Right lung (tissue), 5 donors: Measurements from ENCODE around the gene PDCD6IP. TPM values are rescaled to one million over a fixed set of nuclear protein-coding genes. Genes with fewer than 3 reads are reported as not detected.

ENCODE experiments used
- DNase-seq, 2 donors: peaks; one replicate each; pipeline ENCODE4 v3.0.0-alpha.2; 2013
- polyA plus RNA-seq, 5 donors: library from polyadenylated mRNA; unstranded; fragments of 120-200 nt; gene quantifications; one replicate each; pipeline versions ENCODE4 v1.2.1 to v1.2.3, GENCODE V29; 2013; ENCODE audit warnings: inconsistent platforms in 1 of 5, low replicate concordance in 1 of 5; ENCODE audit not compliant: insufficient read length in 5 of 5, insufficient read depth in 1 of 5

Gene PDCD6IP
- polyA plus RNA-seq, 5 donors = 139 to 253 (median 206) TPM

DNA sequence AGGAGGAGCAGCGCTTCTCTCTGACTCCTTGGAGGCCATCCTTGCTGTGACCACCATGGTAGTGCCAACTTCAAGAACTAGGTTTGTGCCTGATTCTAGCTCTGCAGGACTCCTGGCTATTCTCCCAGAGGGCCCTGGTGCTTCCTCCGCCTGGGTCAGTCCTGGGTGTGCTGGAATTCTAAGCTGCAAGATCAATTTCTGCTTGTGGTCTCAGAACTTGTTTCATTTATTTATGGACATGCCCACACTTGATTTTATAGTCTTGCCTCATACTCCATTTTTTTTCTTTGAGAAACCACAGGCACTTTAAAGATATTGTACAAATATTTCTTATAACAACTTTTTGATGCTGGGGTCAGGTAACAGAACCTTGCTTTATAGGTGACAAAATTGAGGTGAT, 87.6 kb downstream of the PDCD6IP start:
- no peak for DNase-seq

DNA sequence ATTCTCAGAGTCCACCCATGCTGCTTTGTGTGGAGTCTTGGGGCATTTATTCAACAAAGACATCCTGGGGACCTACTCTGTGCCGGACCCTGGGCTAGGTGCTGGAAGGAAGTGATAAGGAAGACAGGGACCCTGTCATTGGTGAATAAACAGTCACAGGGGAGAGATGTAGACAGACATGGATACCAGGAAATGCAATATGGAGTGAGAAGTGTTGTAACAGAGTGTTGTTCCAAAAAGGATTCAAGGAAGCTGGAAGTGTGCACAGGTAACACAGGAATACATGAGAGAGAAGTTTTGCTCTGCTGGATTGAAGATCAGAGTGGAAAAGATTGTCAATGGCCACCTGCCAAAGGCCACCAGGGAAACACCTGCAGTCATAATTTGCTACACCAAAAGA, 89.0 kb downstream of the PDCD6IP start:
- DNase-seq = no peak

DNA sequence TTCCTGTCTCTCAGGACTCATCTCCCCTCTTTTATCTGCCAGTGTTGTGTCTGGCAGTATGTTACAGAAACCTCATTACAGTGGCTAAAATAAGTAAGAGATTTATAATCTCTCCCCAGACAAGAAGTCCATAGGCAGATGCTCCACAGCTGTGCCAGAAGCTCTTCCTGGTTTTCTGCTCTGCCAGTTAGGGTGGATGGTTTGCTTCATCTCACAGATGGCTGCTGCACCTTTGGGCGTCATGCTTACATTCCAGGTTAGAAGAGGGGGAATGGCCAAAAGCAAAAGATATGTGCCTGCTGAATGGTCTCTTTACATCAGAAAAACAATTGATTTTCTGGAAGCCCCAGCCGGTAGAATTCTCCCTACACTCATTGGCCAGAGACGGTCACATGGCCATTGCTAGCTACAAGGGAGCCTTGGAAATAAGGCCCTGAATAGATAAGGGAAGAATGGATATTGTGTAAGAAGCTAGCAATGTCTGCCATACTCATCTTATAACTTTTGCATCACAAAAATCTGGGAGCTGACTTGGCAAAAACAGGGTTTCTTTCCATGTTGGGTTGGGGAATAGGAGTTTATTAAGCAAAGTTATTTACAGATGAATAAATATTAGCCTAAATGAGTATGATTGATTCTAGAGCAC, 91.1 kb downstream of the PDCD6IP start:
- no peak for DNase-seq

DNA sequence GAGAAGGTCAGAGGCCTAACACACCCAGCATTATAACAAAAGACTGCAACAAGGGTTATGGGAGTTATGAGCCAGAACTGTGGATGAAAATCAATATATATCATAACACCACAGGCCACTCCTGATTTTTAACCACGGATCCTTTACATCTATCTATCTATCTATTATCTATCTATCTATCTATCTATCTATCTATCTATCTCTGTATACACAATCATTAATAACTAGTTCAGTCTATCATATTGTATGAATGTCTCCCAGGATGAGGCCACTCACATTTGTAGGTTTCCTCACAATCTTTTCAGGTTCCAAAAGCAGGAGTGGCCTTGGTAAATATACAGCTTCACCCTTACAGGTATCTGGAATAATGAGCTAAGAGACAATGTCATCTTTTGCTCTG, 94.2 kb downstream of the PDCD6IP start:
- DNase-seq = no peak

DNA sequence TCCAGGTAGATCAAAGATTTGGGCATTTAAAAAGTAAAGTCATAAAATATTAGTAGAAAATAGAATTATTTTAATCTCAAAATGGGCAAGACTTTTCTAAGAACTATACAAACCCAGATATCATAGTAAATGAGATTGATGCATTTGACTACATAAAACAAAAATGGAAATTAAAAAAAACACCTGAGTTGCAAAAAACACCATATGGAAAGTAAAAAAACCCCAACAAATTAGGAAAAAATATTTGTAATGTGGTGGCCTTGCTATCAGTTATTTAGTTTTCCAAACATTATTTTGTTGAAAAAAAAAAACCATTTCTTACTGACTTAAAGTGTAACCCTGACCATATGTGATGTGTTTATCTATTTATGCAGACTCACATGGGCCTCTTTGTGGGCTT, 97.2 kb downstream of the PDCD6IP start:
- DNase-seq = no peak

DNA sequence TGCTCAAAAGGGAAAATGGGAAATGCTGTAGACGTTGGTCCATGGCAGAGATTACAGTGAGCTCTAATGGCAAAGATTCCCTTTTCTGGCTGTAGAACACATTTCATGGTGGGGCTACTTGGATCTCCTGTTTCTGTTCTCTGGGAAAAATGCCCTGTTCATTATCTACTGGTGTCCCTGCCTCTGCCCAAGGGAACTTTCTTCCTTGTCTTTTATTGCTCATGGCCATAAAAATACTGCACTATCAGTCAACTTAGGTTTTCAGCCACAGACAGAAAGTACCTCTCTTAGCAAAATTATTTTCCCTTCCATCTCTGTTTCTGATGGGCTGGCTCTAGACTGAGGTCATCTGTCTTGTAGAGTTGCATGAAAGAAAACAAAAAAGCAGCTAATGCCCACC, 98.9 kb downstream of the PDCD6IP start:
- no peak for DNase-seq

DNA sequence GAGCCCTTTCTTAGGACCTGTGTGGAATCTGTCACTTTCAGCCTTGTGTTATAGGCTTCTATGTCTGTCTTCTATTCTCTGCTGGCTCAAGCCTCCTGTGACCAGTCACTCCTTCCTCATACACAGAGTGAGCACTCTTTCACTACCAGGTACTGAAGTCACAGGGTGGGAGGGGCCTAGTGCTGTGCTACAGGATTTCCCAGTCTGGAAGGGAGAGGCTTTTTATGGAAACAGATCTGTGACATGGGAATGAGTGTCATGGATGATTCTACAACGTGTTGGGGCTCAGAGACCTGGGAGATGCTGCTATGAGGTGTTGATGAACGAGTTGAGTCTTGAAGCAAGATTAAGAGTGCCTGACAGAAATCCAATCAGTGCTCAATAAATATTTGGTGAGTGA, 100.5 kb downstream of the PDCD6IP start:
- no peak for DNase-seq

DNA sequence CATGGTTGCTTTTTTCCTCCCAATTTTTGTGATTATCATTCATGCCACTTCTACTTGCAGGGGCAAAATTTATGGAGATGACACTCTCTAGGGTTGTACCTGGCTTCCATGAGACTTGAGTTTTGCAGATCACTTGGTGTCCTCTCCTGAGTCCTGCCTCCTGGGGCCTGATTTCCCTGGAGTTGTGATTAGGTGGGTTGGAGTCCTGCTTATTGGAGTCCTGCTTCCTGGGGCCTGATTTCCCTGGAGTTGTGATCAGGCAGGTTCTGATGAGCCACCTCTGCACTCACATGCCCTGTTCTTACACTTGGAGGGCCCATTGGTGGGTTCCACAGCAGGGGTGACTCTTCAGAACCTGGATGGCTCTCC, 102.0 kb downstream of the PDCD6IP start:
- no peak for DNase-seq

DNA sequence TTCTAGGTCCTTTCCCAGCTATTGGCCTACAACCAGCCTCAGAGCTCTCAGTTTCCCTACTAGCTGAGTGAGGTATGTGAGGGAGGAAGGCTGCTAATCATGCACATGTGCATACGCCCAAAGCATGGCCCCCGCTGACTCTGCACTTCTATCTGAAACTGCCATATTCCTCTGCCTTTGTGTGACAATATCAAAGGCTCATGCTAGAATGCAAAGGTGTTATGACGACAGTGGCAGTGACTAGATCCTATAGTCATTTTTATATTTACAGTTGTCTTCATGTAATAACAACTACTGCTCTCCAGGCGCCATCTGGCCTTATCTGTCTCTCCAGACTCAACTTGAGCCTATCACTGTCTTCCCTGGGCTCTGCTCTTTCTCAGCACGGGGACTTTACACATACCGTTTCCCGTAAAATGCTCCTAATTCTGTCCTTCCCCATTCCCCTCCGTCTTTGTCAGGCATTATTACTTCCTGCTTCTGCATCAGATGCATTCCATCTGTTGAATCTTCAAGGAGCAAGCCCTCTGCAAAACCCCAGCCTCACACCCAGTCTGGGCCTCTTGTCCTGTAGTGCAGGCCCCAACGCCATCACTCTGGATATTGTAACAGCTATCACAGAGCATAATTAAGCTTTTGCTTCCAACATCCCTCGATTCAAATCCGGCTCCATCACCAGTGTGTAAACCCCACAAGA, 102.5 kb downstream of the PDCD6IP start:
- DNase-seq = no peak

DNA sequence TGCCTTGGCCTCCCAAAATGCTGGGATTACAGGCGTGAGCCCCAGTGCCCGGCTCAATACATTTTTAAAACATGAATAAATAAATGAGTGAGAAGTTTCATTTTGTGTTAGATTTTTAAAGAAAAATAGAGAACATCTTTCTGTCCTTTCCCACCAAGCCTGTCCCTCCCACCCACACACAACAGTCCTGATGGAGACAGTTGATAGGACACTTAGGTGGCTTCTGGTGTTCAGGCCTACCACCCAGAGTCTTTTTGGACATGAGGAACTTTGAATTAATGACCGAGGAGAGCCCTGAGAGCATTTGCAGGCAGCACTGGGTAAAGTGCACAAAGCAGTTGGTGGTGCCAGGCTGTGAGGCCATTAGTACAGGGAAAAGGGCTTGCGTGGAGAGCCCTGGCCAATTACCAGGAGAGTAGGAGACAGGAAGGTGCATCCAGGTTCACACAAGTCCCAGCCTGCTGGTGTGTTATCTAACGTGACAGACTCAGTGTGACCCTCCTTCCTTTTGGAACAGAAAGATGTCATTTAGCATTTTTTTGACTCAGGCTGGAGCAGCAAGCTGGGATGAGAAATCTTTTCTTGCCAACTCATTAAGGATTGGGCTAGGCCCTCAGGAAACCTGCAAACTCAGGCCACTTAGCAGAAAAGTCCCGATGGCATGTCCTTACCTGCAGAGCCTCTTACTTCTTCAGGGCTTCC, 103.6 kb downstream of the PDCD6IP start:
- no peak for DNase-seq

DNA sequence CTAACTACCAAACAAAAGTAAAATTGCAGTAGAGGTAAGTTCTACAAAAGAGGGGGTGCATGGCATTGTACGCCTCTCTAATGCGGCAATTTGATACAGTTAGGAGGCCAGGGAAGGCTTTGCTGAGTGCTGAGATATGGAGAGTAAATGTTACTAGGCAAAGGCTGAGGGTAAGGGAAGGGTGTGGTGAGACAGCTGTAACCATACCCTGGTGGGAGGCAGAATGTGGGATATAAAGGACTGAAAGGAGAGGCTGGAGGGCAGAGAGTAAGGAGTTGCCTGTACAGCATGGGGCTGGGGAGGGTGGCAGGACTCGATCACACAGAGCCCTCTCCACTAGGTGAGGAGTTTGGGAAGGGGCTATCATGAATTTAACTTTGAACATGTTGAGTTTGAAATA, 106.3 kb downstream of the PDCD6IP start:
- DNase-seq = no peak

DNA sequence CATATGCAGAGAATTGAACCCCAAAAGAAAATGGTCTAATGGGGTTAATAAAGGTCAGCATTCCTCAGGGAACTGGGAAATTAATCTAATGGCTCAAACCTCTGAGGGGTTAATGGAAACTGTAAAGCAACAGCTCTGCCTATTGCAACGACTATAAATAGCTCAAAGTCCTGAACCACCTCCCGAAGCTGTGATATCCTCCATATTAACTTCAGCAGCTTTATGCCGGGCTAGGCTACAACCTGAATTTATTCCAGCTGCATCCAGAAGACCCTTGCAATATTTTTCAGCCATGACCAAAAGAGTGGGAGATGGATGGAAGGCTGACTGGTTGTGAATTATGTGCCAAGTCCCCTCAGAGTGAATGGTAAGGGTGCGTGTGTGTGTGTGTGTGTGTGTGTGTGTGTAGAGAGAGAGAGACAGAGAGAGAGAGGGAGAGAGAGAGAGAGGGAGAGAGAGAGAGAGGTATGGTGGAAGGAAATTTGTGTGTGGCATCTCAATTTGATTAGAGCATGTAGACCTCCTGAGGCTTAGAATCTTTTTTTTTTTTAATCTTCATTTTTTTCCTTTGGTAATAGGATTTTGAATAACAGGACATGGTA, 109.9 kb downstream of the PDCD6IP start:
- no peak for DNase-seq

DNA sequence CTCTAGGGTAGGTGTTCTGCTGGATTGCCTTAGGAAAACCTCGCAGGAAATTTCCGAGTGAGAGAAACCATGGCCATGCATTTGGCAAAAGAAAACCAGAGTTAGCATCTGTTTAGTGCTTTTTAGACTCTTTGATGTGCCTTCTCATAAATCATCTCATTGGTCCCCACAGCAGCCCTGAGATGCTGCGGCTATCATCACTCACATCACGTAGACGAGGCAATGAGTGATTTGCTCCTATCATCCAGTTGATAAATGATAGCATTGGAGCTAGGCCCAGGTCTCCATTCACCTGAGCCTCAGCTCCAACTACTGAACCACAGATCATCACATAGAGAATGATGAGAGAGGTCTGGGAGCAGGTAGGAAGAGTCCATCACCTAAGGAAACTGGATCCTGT, 111.1 kb downstream of the PDCD6IP start:
- no peak for DNase-seq

DNA sequence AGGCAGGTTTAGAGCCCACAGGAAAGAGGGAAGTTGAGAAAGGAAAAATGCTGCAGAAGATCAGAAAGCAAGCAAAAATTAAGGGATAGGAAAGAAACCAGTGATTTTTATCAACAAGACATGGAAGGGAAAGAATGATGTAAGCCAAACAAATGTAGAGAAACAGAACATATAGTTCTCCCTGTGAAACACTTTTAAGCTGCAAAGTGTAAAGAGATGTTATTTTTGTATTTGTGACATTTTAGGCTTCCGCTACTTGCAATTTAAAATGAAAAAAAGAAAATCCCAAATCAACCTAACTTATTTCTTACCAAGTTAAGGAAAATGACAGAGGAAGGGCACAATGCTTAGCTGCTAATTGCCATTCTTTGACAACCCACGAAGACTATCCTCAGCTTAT, 111.6 kb downstream of the PDCD6IP start:
- no peak for DNase-seq

DNA sequence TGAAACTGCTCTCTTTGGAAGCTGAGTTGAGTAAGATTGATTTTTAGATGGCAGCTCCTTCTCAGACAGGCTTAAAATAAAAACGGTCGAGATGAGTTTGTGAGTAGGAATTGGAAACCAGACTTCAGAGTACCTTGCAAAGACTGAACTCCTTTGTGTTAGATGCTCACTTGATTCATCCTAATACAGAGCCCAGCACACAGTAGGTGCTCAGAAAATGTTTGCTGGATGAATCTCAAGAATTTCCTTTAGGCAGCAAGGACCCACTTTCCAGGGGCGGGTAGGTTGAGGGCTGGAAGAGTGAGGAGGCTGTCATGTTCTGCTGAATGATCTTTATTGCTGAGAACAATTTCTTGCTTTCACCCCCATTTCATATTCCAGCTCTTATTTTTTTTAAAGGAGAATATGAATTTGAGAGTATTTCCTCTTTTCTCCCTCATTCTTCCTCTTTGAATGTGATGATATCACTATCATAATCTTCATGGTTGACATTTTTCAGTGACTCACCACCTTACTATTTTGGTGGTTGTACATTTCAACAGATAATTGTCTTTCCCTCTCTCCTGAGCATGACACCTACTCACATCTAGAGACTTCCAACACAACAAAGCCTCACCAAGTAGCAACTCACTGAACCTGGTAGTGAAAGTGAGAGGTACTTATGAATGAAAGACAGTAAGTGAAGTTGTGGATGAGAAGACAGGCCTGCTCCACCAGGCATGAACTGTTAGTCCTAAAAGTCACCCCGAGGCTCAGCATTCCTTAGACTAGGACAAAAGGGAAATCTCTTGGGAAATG, 113.3 kb downstream of the PDCD6IP start:
- DNase-seq = no peak

DNA sequence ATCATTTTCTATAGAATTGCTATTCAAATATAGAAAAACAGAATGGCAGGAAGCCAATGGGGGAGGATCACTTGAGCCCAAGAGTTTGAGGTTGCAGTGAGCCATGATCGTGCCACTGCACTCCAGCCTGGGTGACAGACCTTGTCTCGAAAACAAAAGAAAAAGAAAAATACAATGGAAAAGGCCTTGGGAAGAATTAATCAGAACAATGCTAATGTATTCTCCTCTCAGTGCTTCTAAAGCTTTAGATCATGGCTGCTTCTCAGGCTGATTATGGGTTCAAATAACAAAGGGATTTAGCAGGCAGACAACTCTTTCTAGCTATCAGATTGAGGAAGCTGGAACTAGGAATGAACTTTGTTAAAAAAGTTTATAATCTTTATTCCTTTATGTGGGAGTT, 115.8 kb downstream of the PDCD6IP start:
- no peak for DNase-seq

DNA sequence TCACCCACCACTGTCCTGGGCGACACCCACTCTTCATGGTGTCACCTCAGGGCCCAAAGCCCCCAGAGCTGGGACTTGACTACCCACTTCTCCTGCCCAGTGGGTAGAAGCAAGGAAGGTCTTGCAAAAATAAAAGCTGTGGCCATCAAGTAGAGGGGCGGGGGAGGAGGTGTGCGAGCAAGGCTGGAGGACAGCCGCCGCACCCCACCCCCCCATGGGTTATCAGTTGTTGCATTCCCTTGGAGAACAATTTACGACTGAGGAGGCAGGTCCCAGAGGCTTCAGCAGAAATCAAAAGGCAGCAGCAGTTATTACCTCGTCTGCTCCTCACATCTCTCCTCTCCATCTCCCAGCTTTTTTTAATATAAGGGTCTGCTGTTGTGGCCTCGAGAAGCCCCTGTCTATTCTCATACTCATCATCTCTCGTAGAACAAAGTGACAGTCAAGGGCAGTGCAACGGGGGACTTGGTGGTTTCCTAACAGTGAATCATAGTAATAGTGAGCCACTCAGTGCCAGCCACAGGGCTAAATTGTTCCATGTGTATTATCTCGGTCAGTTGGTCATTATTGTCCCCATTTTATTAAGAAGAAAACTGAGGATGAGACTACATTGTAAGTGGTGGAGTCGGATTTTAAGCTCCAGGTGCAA, 116.4 kb downstream of the PDCD6IP start:
- no peak for DNase-seq

DNA sequence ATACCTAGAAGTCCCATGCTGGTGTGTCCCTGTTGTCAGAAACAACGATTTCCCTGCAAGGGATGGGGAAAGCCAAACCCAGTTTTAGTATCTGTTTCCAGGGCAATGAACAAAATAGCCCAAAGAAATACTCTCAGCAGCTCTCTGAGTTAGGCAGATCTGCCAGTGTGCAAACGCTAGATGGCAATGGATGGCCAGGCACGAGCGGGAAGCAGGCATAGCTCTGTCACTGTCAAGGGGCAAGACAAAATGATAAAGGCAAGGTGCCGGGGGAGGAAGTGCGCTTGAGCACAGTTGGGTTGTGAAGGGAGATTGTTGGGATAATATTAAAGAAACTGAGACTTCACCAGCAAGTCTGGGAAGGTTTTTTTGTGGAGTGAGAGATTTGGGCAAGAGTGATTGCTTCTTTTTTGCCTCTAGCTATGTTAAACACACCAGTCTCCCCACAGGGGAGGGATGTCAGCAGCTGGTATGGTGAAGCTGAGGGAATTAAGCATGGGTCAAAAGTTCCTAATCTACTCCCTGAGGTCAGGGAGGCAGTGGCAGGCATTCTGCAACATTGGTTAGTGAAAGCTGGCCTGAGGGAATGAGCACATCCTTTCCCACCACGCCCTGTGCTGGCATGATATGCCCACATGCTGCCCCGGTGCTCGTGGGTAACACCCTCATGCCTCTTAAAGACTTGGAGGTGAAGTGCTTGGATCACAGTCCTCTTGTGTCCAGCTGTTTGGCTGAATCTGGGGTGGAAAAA, 117.5 kb downstream of the PDCD6IP start:
- peak in 1 of 2 donors; percentile 26 for DNase-seq

DNA sequence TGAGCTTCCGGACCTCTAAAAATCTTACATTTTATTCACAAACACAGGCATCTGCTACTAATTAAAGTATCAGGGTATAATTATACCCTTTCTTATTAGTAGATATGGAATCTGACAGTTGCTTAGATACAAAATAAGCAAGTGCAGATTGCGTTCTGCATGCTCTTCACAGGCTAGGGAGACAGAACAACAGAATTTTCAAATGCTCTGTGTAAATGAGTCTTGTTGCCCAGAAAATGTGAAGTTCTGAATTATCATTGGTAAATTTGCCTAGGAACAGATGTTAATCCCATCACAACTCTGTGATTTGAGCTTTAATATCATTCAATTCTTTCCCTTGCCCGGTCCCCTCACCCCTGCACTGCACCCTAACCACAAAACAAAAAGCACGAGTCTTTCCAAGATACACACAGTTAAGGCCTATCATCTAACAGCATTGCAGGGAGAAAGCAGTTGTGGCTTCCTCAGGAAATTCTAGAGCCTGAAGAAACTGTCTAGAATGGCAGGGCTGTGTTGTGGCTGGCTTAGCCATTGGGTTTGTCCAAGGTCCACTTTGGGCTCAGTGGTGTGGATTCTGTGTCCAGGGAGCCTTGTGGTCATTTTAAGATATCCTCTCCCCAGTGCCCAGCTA, 119.8 kb downstream of the PDCD6IP start:
- no peak for DNase-seq
